ENCODE results near the gene GPBAR1. TPM values are rescaled to one million over a fixed set of nuclear protein-coding genes. Genes with fewer than 3 reads are reported as not detected.
"Not testable (repeated sequence)": the region's sequence is repeated elsewhere in the genome, so short reads cannot be mapped to it uniquely, and the experiment has no call there.

GPBAR1 gene
- total RNA-seq, 2 experiments from 2014 or later: 0.71 to 0.72 TPM

GRCh38 chr2:218301176-218301819 lies 40.5 kb downstream of the GPBAR1 start:
- H3K4me1 Mint-ChIP-seq: peaks cover 6% of the 10 kb centered on the region
- H3K27ac Mint-ChIP-seq: peak overlapping the region; percentile 70
- no peaks in the 10 kb centered on the region for H3K36me3 Mint-ChIP-seq
- DNase-seq (peak; percentile 73), ATAC-seq (ENCODE audit: low read depth) (peak; percentile 93)
- no peak overlapping the region for H3K4me3 Mint-ChIP-seq
- no peaks in the 10 kb centered on the region for H3K9me3 Mint-ChIP-seq
- POLR2A ChIA-PET: interaction anchor here (1.7 kb wide), 1 partner anchor 95 kb away, joined by 7 read pairs; no protein-coding TSS in a partner anchor
- H3K27me3 Mint-ChIP-seq: peaks cover 1% of the 10 kb centered on the region

- H3K27ac Mint-ChIP-seq: no peak overlapping the region
- peaks cover 4% of the 10 kb centered on the region for H3K27me3 Mint-ChIP-seq
- no peaks in the 10 kb centered on the region for H3K9me3 Mint-ChIP-seq
- DNase-seq (no peak), ATAC-seq (ENCODE audit: low read depth) (no peak)
- H3K36me3 Mint-ChIP-seq: no peaks in the 10 kb centered on the region
- no peak overlapping the region for H3K4me3 Mint-ChIP-seq
- H3K4me1 Mint-ChIP-seq: peaks cover 10% of the 10 kb centered on the region
- POLR2A ChIA-PET: no interaction called here
Observed at GRCh38 chr2:218305383-218305782, 44.6 kb downstream of the GPBAR1 start.

GRCh38 chr2:218306184-218306920 lies 45.5 kb downstream of the GPBAR1 start:
- H3K27me3 Mint-ChIP-seq: peaks cover 4% of the 10 kb centered on the region
- H3K4me3 Mint-ChIP-seq: no peak overlapping the region
- no peak for ATAC-seq (ENCODE audit: low read depth)
- H3K27ac Mint-ChIP-seq: no peak overlapping the region
- peaks cover 7% of the 10 kb centered on the region for H3K4me1 Mint-ChIP-seq
- H3K9me3 Mint-ChIP-seq: no peaks in the 10 kb centered on the region
- no peak for DNase-seq
- POLR2A ChIA-PET: no interaction called here
- no peaks in the 10 kb centered on the region for H3K36me3 Mint-ChIP-seq

DNA sequence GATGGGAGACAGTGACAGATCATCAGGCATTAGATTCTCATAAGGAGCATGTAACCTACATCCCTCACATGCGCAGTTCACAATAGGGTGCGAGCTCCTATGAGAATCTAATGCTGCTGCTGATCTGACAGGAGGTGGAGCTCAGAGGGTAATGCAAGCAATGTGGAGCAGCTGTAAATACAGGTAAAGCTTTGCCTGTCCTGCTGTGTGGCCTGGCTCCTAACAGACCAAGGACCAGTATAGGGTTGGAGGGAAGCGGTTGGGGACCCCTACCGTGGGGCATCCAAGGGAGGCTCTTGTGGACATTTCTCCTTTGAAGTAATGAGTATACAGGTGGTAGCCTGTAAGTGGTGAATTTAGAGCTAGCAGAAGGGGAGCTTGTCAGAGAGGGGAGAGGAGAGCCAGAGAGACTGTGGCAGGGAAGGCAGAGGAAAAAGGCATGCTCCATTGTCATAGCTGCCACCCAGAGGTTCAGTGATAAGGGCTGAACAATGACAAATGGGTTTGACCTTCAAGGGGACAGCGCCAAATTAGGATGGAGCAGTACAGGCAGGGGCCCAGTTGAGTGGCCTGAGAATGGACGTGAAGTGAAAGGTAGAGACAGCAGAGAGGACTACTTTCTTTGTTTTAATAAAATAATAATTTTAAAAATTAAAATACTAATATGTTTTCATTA lies 46.7 kb downstream of the GPBAR1 start:
- H3K9me3 Mint-ChIP-seq: no peaks in the 10 kb centered on the region
- H3K4me1 Mint-ChIP-seq: peaks cover 4% of the 10 kb centered on the region
- no peak for DNase-seq
- H3K27me3 Mint-ChIP-seq: peaks cover 4% of the 10 kb centered on the region
- no peak overlapping the region for H3K27ac Mint-ChIP-seq
- H3K4me3 Mint-ChIP-seq: no peak overlapping the region
- no peaks in the 10 kb centered on the region for H3K36me3 Mint-ChIP-seq
- POLR2A ChIA-PET: interaction anchor here (0.5 to 0.6 kb wide), 2 partner anchors 14 to 49 kb away, joined by 3 to 4 read pairs; partner anchors contain the start of gene CATIP
- ATAC-seq (ENCODE audit: low read depth): no peak

DNA sequence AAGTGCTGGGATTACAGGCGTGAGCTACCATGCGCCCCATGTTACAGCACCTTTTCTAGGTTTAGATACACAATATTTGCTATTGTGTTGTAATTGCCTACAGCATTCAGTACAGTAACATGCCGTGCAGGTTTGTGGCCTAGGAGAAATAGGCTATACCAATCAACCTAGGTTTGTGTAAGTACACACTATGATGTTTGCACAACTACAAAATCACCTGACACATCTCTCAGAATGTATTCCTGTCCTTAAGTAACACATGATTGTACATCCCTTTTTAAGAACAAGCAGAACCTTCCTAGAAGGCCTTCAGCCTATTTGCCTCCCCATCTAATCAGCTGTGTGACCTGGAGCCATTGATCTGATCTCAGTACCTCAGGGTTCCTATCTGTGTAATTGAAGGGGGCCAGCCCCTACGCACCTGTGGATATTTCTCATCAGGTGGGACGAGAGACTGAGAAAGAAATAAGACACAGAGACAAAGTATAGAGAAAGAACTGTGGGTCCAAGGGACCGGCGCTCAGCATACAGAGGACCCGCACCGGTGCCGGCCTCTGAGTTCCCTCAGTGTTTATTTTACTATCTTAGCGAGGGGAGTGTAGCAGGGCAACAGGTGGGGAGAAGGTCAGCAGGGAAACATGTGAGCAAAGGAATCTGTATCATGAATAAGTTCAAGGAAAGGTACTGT lies 50.2 kb downstream of the GPBAR1 start:
- POLR2A ChIA-PET: no interaction called here
- Mint-ChIP-seq H3K27ac (no peak overlapping the region), H3K4me3 (no peak overlapping the region)

GRCh38 chr2:218311541-218312266 lies 50.9 kb downstream of the GPBAR1 start:
- H3K4me3 Mint-ChIP-seq; H3K27ac Mint-ChIP-seq; H3K27me3 Mint-ChIP-seq; POLR2A ChIA-PET; H3K36me3 Mint-ChIP-seq; ATAC-seq (ENCODE audit: low read depth); H3K9me3 Mint-ChIP-seq; DNase-seq: not testable (repeated sequence)
- peaks cover 14% of the 10 kb centered on the region for H3K4me1 Mint-ChIP-seq

More for the DNA sequence above, 50.2 kb downstream of the GPBAR1 start:
- Mint-ChIP-seq H3K4me1 (peaks cover 9% of the 10 kb centered on the region), H3K36me3 (no peaks in the 10 kb centered on the region), H3K27me3 (peaks cover 2% of the 10 kb centered on the region), H3K9me3 (no peaks in the 10 kb centered on the region)
- no peak for DNase-seq
- ATAC-seq (ENCODE audit: low read depth): no peak

- ATAC-seq (ENCODE audit: low read depth) (no peak), DNase-seq (no peak)
- H3K27ac Mint-ChIP-seq: no peak overlapping the region
- peaks cover 2% of the 10 kb centered on the region for H3K27me3 Mint-ChIP-seq
- peaks cover 19% of the 10 kb centered on the region for H3K4me1 Mint-ChIP-seq
- peaks cover 3% of the 10 kb centered on the region for H3K36me3 Mint-ChIP-seq
- H3K4me3 Mint-ChIP-seq: no peak overlapping the region
- POLR2A ChIA-PET: interaction anchor here (0.7 kb wide), 1 partner anchor 71 kb away, joined by 3 read pairs; no protein-coding TSS in a partner anchor
- H3K9me3 Mint-ChIP-seq: no peaks in the 10 kb centered on the region
Observed at GRCh38 chr2:218312267-218312756, 51.5 kb downstream of the GPBAR1 start.

GRCh38 chr2:218313356-218313755 lies 52.5 kb downstream of the GPBAR1 start:
- ATAC-seq (ENCODE audit: low read depth): no peak
- POLR2A ChIA-PET: no interaction called here

More at GRCh38 chr2:218313356-218313755, 52.5 kb downstream of the GPBAR1 start:
- H3K4me1 Mint-ChIP-seq: peaks cover 22% of the 10 kb centered on the region
- no peaks in the 10 kb centered on the region for H3K27me3 Mint-ChIP-seq
- no peak overlapping the region for H3K27ac Mint-ChIP-seq
- H3K4me3 Mint-ChIP-seq: no peak overlapping the region
- DNase-seq: no peak
- no peaks in the 10 kb centered on the region for H3K9me3 Mint-ChIP-seq
- H3K36me3 Mint-ChIP-seq: peaks cover 6% of the 10 kb centered on the region

Small RNAs within 50 kb of the gene (microRNA-seq; reads per million reads assigned to microRNA genes)
- gene MIR6513: 4.9 reads per million

Other genes with a start within 250 kb of the GPBAR1 start
- 1 to 10 TPM; 3.0 to 4.9 TPM for gene RUFY4, start 191.8 kb upstream of the GPBAR1 start, total RNA-seq
- under 1 TPM; 0.28 to 0.57 TPM for gene CXCR2, start 135.0 kb upstream of the GPBAR1 start, total RNA-seq
- gene CXCR1, start 94.1 kb upstream of the GPBAR1 start, total RNA-seq: under 1 TPM; 0.14 to 0.19 TPM
- gene ARPC2, start 43.8 kb upstream of the GPBAR1 start, total RNA-seq: 100 to 1,000 TPM; 707 to 735 TPM
- 10 to 100 TPM; 45.2 to 51.7 TPM for gene AAMP, start 9.1 kb downstream of the GPBAR1 start, total RNA-seq
- 10 to 100 TPM; 33.9 to 36.3 TPM for gene PNKD, start 9.5 kb downstream of the GPBAR1 start, total RNA-seq
- 10 to 100 TPM; 61.0 to 71.5 TPM for gene TMBIM1, start 31.5 kb downstream of the GPBAR1 start, total RNA-seq
- not detected for gene CATIP, start 95.8 kb downstream of the GPBAR1 start, total RNA-seq
- gene SLC11A1, start 121.3 kb downstream of the GPBAR1 start, total RNA-seq: 1 to 10 TPM; 1.6 to 1.7 TPM
- 100 to 1,000 TPM; 169 to 174 TPM for gene CTDSP1, start 138.9 kb downstream of the GPBAR1 start, total RNA-seq
- not detected for gene VIL1, start 158.1 kb downstream of the GPBAR1 start, total RNA-seq

Measured in activated naive CD8-positive, alpha-beta T cell treated with anti-CD3 and anti-CD28 coated beads, Interleukin-2, amount 10 ng/mL, durations not matched to agents 7 days and 5 days (primary cell).